ENCODE measurements around the gene GTF3C5. TPM values are rescaled to one million over a fixed set of nuclear protein-coding genes. Genes with fewer than 3 reads are reported as not detected.

The GTF3C5 gene
- total and polyA plus RNA-seq, 9 of the 15 experiments (the other 6 are each of a cell fraction or from before 2014, with no cell fraction given) = 3.8 to 118 (median 83.7) TPM

GRCh38 chr9:133004999-133005760, 25.6 kb upstream of the GTF3C5 start:
- DNase-seq (ENCODE audit: extremely low read depth in 1 of 4, low spot score in 3 of 4) = peak in 1 of 4 experiments; percentile 20
- H2AFZ ChIP-seq (ENCODE audit: low read depth, low read length) = no peak overlapping the region
- H3K9ac ChIP-seq (ENCODE audit: insufficient read depth in 1 of 2, low read depth in 2 of 2, low read length in 2 of 2) = peak overlapping the region; percentile 32 to 42; a peak in 2 of 4 replicates
- H3K27ac ChIP-seq (ENCODE audit: extremely low read depth, low read depth, low read length) = peak overlapping the region; percentile 90; the same call in 2 of the 3 replicates
- peak; percentile 4; the same call in 2 of the 3 replicates for ATAC-seq
- H3K4me3 ChIP-seq = no peak overlapping the region
- CTCF ChIA-PET (ENCODE audit: low intra/inter-chr PET ratio) = no interaction called here
- no peaks in the 10 kb centered on the region for H3K9me1 ChIP-seq (ENCODE audit: control insufficient read depth, insufficient read depth, low read length)
- H3K4me1 ChIP-seq (replicated peaks in 1 of 2; ENCODE audit: control insufficient read depth in 2 of 2, insufficient read depth in 2 of 2, low read length in 2 of 2) = peaks cover 48 to 62% of the 10 kb centered on the region in 2 experiments
- POLR2A ChIA-PET = interaction anchor here (0.5 to 1.7 kb wide), 10 partner anchors 8 to 283 kb away, joined by 3 to 11 read pairs (median 4); partner anchors contain the start of gene GTF3C5
- H4K20me1 ChIP-seq (replicated peaks; ENCODE audit: control insufficient read depth, insufficient read depth, low read length) = no peaks in the 10 kb centered on the region
- FAIRE-seq = no peak
- H3K4me2 ChIP-seq (ENCODE audit: insufficient read depth, low read length) = peak overlapping the region; percentile 76; the same call in 1 of the 2 replicates
- H3K27me3 ChIP-seq (ENCODE audit: control insufficient read depth in 2 of 2, insufficient read depth in 2 of 2, low read length in 2 of 2) = no peaks in the 10 kb centered on the region
- peaks cover 2% of the 10 kb centered on the region; the same call in 1 of the 3 replicates for H3K79me2 ChIP-seq (ENCODE audit: control insufficient read depth, insufficient read depth, low read length)
- in situ Hi-C loops (cut with MboI) (no loop called here), intact Hi-C loops (cut with micrococcal nuclease) (loop anchor here (1.0 to 2.0 kb wide), 2 partner anchors 20 to 28 kb away; no protein-coding TSS in a partner anchor)
- no TSS peak for BruUV-seq (replicated peaks)
- no peaks in the 10 kb centered on the region for H3K9me3 ChIP-seq (replicated peaks; ENCODE audit: control insufficient read depth, insufficient read depth, low read depth, low read length)
- TF ChIP-seq ETS2 (tag; IDR thresholded peaks at IDR 0.05; ENCODE audit: borderline replicate concordance, poor library complexity, severe bottlenecking) (no peak), DLX4 (CRISPR knock-in tag; IDR thresholded peaks at IDR 0.05) (no peak), ZBTB7A (IDR thresholded peaks at IDR 0.05; ENCODE audit: borderline replicate concordance, control insufficient read depth, low read depth, low read length) (peak; percentile 20; the same call in 1 of the 2 replicates), TCF3 (CRISPR knock-in tag; IDR thresholded peaks at IDR 0.05) (0 out of 2 replicates have a peak, but pooled peaks have one; percentile 12)
- WGBS (ENCODE audit: insufficient coverage, low coverage, missing lambda C conversion rate) = 79% methylated on average over 14 of the region's 14 CpGs
- H3K36me3 ChIP-seq (ENCODE audit: control insufficient read depth, insufficient read depth, low read length) = no peaks in the 10 kb centered on the region
